Activated CD8-positive, alpha-beta T cell treated with anti-CD3 and anti-CD28 coated beads for 36 hours (primary cell): ENCODE results near the gene HS3ST2. TPM values are rescaled to one million over a fixed set of nuclear protein-coding genes. Genes with fewer than 3 reads are reported as not detected.

Experiments
- ATAC-seq: fragments of 200-7000 bp; cut with Tn5 transposase; one replicate; pipeline ENCODE4 v1.10.0; 2021; ENCODE audit warnings: mild to moderate bottlenecking, moderate library complexity
- CTCF ChIA-PET: fragments of 350-600 bp; sonication (Branson Sonifier 250); formaldehyde crosslinking; loops from one replicate; lab custom pipeline; 2021; ENCODE audit warnings: antibody characterized with exemption; lab: Charles Lee
- POLR2A ChIA-PET: fragments of 350-600 bp; sonication (Branson Sonifier 250); formaldehyde crosslinking; loops from one replicate; lab custom pipeline; 2021; ENCODE audit warnings: antibody characterized with exemption; lab: Charles Lee
- DNase-seq: peaks from one replicate; pipeline ENCODE4 v3.0.0-alpha.2; 2020
- H3K27ac Mint-ChIP-seq: one replicate; pipeline ENCODE4 v1.8.0; 2021; ENCODE audit warnings: mild to moderate bottlenecking, mixed read lengths
- H3K27me3 Mint-ChIP-seq: one replicate; pipeline ENCODE4 v1.8.0; 2021; ENCODE audit warnings: mixed read lengths
- H3K36me3 Mint-ChIP-seq: one replicate; pipeline ENCODE4 v1.8.0; 2021; ENCODE audit warnings: low read depth, mixed read lengths
- H3K4me1 Mint-ChIP-seq: one replicate; pipeline ENCODE4 v1.8.0; 2021; ENCODE audit warnings: low read depth, mixed read lengths
- H3K4me3 Mint-ChIP-seq: one replicate; pipeline ENCODE4 v1.8.0; 2021; ENCODE audit warnings: mild to moderate bottlenecking, moderate library complexity, mixed read lengths
- H3K9me3 Mint-ChIP-seq: one replicate; pipeline ENCODE4 v1.8.0; 2021; ENCODE audit warnings: mixed read lengths
- CTCF ChIP-seq: fragments of 200-600 bp; IDR thresholded peaks from one replicate; pipeline ENCODE4 v1.8.0; 2022; ENCODE audit warnings: antibody characterized with exemption, mild to moderate bottlenecking
- intact Hi-C: fragments of 100-400 bp; cut with micrococcal nuclease; formaldehyde crosslinking; loops from one replicate; pipeline ENCODE4 v1.10.0; 2022
- total RNA-seq, 2 experiments: library from RNA; stranded (reverse); gene quantifications; one replicate each; pipeline ENCODE4 v1.2.3, GENCODE V29; 2021

Gene HS3ST2
- total RNA-seq, 2 experiments from 2014 or later = not detected

GRCh38 chr16:22900863-22901262 is 86.9 kb downstream of the HS3ST2 start:
- no peak for ATAC-seq
- Mint-ChIP-seq H3K4me3 (no peak overlapping the region), H3K27ac (no peak overlapping the region), H3K4me1 (no peaks in the 10 kb centered on the region), H3K27me3 (peaks cover 12% of the 10 kb centered on the region), H3K9me3 (no peaks in the 10 kb centered on the region), H3K36me3 (no peaks in the 10 kb centered on the region)
- TF ChIP-seq CTCF = no peak
- ChIA-PET POLR2A (no interaction called here), CTCF (no interaction called here)
- no peak for DNase-seq
- intact Hi-C loops = no loop called here

GRCh38 chr16:22901563-22901962 is 87.6 kb downstream of the HS3ST2 start:
- DNase-seq (no peak), ATAC-seq (no peak)
- intact Hi-C loops = no loop called here
- Mint-ChIP-seq H3K4me1 (no peaks in the 10 kb centered on the region), H3K27me3 (peaks cover 7% of the 10 kb centered on the region), H3K27ac (no peak overlapping the region), H3K36me3 (no peaks in the 10 kb centered on the region), H3K9me3 (no peaks in the 10 kb centered on the region), H3K4me3 (no peak overlapping the region)
- CTCF ChIA-PET = interaction anchor here (0.6 kb wide), 1 partner anchor 20 kb away, joined by 3 read pairs; no protein-coding TSS in a partner anchor
- POLR2A ChIA-PET = no interaction called here
- TF ChIP-seq CTCF = no peak

- H3K4me1 Mint-ChIP-seq = no peaks in the 10 kb centered on the region
- POLR2A ChIA-PET = no interaction called here
- TF ChIP-seq CTCF = no peak
- H3K27me3 Mint-ChIP-seq = peaks cover 3% of the 10 kb centered on the region
- no peak for DNase-seq
- no peak for ATAC-seq
- no peaks in the 10 kb centered on the region for H3K9me3 Mint-ChIP-seq
- CTCF ChIA-PET = no interaction called here
- no peak overlapping the region for H3K4me3 Mint-ChIP-seq
- H3K36me3 Mint-ChIP-seq = no peaks in the 10 kb centered on the region
- H3K27ac Mint-ChIP-seq = no peak overlapping the region
- intact Hi-C loops = no loop called here
Measured at GRCh38 chr16:22903716-22904115, 89.8 kb downstream of the HS3ST2 start.

- TF ChIP-seq CTCF = no peak
- POLR2A ChIA-PET = no interaction called here
- no peak for DNase-seq
- ATAC-seq = no peak
- H3K4me1 Mint-ChIP-seq = no peaks in the 10 kb centered on the region
- no peak overlapping the region for H3K27ac Mint-ChIP-seq
- H3K36me3 Mint-ChIP-seq = no peaks in the 10 kb centered on the region
- intact Hi-C loops = no loop called here
- H3K27me3 Mint-ChIP-seq = peaks cover 3% of the 10 kb centered on the region
- H3K9me3 Mint-ChIP-seq = no peaks in the 10 kb centered on the region
- CTCF ChIA-PET = no interaction called here
- no peak overlapping the region for H3K4me3 Mint-ChIP-seq
Measured at GRCh38 chr16:22912654-22913053, 98.7 kb downstream of the HS3ST2 start.

- H3K4me3 Mint-ChIP-seq = no peak overlapping the region
- no peak for DNase-seq
- H3K27me3 Mint-ChIP-seq = peaks cover 4% of the 10 kb centered on the region
- ChIA-PET POLR2A (no interaction called here), CTCF (interaction anchor here (1.7 kb wide), 1 partner anchor 16 kb away, joined by 5 read pairs; no protein-coding TSS in a partner anchor)
- no peaks in the 10 kb centered on the region for H3K4me1 Mint-ChIP-seq
- H3K27ac Mint-ChIP-seq = no peak overlapping the region
- ATAC-seq = no peak
- no peaks in the 10 kb centered on the region for H3K9me3 Mint-ChIP-seq
- H3K36me3 Mint-ChIP-seq = no peaks in the 10 kb centered on the region
- no peak for TF ChIP-seq CTCF
- intact Hi-C loops = no loop called here
Measured at GRCh38 chr16:22915003-22915402, 101.0 kb downstream of the HS3ST2 start.
